Nephron progenitor cell (in vitro differentiated cells): Measurements from ENCODE around the gene ACIN1.

Experiments
- DNase-seq: peaks from one replicate; pipeline ENCODE4 v3.0.0; 2021
- H3K27ac Mint-ChIP-seq: 2 replicates; pipeline ENCODE4 v1.8.0; 2021; ENCODE audit warnings: mild to moderate bottlenecking, moderate library complexity, mixed read lengths
- H3K27me3 Mint-ChIP-seq: 2 replicates; pipeline ENCODE4 v1.8.0; 2021; ENCODE audit warnings: mild to moderate bottlenecking, low read depth, mixed read lengths; ENCODE audit not compliant: poor library complexity
- H3K36me3 Mint-ChIP-seq: 2 replicates; pipeline ENCODE4 v1.8.0; 2021; ENCODE audit warnings: low read depth, mixed read lengths
- H3K4me1 Mint-ChIP-seq: 2 replicates; pipeline ENCODE4 v1.8.0; 2021; ENCODE audit warnings: mixed read lengths
- H3K4me3 Mint-ChIP-seq: 2 replicates; pipeline ENCODE4 v1.8.0; 2021; ENCODE audit warnings: mild to moderate bottlenecking, moderate library complexity, mixed read lengths
- H3K9me3 Mint-ChIP-seq: 2 replicates; pipeline ENCODE4 v1.8.0; 2021; ENCODE audit warnings: mild to moderate bottlenecking, moderate library complexity, mixed read lengths
- TF ChIP-seq, protein P1 (sequence below): fragments of 200-600 bp; sonication (generic); IDR thresholded peaks from 2 replicates; pipeline ENCODE4 v1.5.0; 2021; ENCODE audit warnings: antibody characterized with exemption

The ACIN1 gene

DNA sequence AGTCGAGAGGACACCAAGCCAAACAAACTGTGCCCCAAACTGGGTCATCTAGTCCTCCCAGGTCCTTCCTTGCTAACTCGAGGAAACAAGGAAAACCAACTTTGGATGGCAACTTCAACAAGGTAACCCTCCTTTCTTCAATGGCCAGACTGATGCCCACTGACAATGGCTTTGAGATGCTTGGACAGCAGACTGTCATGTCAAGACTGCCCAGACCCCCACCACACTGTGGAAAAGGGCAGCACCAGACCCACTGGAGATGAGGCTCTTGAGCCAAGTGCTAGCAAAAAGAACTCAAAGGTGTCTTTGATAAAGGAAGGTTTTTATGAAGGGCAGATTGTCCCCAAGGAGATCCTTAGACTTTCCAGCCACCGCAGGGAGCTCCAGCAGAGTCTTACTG, 28.6 kb downstream of the ACIN1 start:
- Mint-ChIP-seq H3K9me3 (no peaks in the 10 kb centered on the region), H3K36me3 (peaks cover 68% of the 10 kb centered on the region)

DNA sequence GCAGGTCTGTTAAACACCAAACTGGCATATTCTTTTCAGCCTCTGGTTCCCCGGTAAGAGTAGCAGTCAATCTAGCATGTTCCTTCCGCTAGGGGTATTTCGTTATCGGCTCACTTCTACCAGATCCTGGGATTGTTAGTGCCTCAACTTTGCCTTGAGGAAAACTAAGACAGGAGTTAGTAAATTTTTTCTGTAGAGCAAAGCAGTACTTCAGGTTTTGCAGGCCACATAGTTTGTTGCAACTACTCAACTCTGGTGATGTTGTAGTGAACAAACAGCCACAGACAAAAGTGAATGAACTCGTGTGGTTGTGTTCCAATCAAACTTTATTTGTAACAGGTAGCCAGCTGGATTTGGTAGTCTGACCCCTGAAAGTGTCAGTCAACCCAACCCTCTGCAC, 31.3 kb downstream of the ACIN1 start:
- TF ChIP-seq, protein P1, sequence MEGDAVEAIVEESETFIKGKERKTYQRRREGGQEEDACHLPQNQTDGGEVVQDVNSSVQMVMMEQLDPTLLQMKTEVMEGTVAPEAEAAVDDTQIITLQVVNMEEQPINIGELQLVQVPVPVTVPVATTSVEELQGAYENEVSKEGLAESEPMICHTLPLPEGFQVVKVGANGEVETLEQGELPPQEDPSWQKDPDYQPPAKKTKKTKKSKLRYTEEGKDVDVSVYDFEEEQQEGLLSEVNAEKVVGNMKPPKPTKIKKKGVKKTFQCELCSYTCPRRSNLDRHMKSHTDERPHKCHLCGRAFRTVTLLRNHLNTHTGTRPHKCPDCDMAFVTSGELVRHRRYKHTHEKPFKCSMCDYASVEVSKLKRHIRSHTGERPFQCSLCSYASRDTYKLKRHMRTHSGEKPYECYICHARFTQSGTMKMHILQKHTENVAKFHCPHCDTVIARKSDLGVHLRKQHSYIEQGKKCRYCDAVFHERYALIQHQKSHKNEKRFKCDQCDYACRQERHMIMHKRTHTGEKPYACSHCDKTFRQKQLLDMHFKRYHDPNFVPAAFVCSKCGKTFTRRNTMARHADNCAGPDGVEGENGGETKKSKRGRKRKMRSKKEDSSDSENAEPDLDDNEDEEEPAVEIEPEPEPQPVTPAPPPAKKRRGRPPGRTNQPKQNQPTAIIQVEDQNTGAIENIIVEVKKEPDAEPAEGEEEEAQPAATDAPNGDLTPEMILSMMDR, result no peak
- peaks cover 80% of the 10 kb centered on the region for H3K36me3 Mint-ChIP-seq
- H3K27ac Mint-ChIP-seq, result peak overlapping the region; percentile 81
- no peaks in the 10 kb centered on the region for H3K9me3 Mint-ChIP-seq
- DNase-seq, result no peak
- no peak overlapping the region for H3K4me3 Mint-ChIP-seq
- no peaks in the 10 kb centered on the region for H3K27me3 Mint-ChIP-seq
- peaks cover 60% of the 10 kb centered on the region for H3K4me1 Mint-ChIP-seq

More for the DNA sequence above, 28.6 kb downstream of the ACIN1 start:
- H3K27ac Mint-ChIP-seq, result peak overlapping the region; percentile 29
- peak overlapping the region; percentile 38 for H3K4me3 Mint-ChIP-seq
- peaks cover 64% of the 10 kb centered on the region for H3K4me1 Mint-ChIP-seq
- no peaks in the 10 kb centered on the region for H3K27me3 Mint-ChIP-seq
- TF ChIP-seq, protein P1, result no peak
- DNase-seq, result no peak

DNA sequence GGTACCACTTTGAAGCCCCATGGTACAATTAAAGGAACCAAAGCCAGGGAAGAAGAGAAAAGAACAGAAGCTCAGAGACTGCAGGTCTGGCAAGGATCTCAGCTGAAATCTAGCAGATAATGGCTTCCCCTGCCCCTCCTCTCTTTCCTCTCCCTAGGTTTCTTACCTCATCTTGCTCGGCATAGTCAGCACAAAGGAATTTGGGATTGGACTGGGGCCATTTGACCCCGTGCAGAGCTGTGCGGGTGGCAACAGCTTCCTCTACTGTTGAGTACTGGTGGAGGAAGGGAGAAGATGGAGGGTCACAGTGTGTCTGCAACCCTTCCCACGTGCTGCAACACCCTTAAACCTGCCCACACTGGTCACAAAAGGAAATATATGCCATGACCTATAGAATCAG, 32.9 kb downstream of the ACIN1 start:
- no peak overlapping the region for H3K4me3 Mint-ChIP-seq
- peaks cover 59% of the 10 kb centered on the region for H3K4me1 Mint-ChIP-seq
- peaks cover 71% of the 10 kb centered on the region for H3K36me3 Mint-ChIP-seq
- no peaks in the 10 kb centered on the region for H3K27me3 Mint-ChIP-seq
- no peaks in the 10 kb centered on the region for H3K9me3 Mint-ChIP-seq
- TF ChIP-seq, protein P1, result no peak
- H3K27ac Mint-ChIP-seq, result peak overlapping the region; percentile 98
- DNase-seq, result no peak

DNA sequence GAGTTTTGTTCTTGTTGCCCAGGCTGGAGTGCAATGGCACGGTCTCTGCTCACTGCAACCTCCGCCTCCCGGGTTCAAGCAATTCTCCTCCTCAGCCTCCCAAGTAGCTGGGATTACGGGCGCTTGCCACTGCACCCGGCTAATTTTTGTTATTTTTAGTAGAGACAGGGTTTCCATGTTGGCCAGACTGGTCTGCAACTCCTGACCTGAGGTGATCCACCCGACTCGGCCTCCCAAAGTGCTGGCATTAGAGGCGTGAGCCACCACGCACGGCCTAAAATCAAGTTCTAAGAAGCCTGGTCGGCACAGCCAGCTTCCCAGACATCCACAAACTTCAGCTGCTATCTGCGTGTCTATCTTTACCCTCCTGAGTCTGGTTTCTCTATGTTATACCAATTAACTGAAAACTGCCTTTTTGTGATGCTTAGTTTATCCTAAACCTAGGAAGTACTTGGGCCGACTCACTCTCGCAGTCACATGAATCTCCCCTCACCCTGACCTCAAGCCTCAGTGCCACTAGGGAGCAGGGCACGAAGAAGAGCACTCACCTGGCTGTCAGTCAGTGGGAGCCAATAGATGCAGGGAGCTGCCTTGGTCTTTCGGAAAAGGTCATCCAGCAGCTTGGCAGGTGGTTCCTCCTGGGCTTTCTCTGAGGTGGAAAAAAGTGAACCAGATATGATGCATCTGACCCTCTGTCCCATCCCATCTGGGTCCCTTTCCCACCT, 34.2 kb downstream of the ACIN1 start:
- H3K27ac Mint-ChIP-seq, result peak overlapping the region; percentile 97
- TF ChIP-seq, protein P1, result no peak
- DNase-seq, result no peak
- H3K4me3 Mint-ChIP-seq, result peak overlapping the region; percentile 52
- no peaks in the 10 kb centered on the region for H3K9me3 Mint-ChIP-seq
- peaks cover 58% of the 10 kb centered on the region for H3K36me3 Mint-ChIP-seq
- no peaks in the 10 kb centered on the region for H3K27me3 Mint-ChIP-seq
- H3K4me1 Mint-ChIP-seq, result peaks cover 55% of the 10 kb centered on the region

DNA sequence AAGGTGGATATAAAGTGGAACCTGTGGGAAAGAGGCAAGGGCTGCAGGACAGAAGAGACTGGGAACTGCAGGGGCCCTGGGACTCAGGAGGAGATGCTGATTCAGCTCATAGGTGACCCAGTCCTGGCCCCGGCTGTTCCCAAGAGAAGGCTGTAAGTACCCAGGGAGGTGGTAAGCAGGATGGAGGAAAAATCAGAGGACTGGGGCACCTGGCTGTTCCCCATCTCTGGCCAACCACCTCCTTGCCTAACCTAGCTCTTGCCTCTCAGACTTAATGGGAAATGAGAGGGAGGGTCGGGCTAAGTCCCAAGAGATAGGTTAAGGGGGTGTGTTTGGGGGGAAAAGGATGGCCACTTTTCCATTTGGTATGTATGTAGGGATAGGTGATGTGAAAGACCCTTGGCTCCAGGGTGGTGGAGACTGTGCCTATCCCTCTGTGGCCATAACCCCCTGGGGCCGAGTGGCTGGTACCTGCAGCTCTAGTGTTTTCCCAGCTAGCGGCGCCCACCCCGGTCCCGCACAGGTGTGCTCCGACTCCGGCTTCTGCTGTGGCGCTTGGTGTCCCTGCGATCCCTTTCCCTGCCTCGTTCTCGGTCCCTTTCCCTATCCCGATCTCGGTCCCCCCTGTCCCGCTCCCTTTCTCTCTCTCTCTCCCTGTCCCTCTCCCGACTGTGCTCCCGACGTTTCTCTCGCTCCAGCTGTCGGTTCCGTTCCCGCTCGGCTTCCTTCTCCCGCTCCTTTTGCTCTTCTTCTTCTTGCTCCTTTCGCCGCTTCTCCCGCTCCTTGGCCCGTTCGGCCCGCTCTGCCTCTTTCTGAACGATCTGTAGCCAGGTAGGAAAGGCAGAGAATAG, 36.1 kb downstream of the ACIN1 start:
- H3K27me3 Mint-ChIP-seq, result no peaks in the 10 kb centered on the region
- H3K9me3 Mint-ChIP-seq, result no peaks in the 10 kb centered on the region
- H3K27ac Mint-ChIP-seq, result peak overlapping the region; percentile 70
- TF ChIP-seq, protein P1, result no peak
- peaks cover 47% of the 10 kb centered on the region for H3K36me3 Mint-ChIP-seq
- DNase-seq, result no peak
- peak overlapping the region; percentile 86 for H3K4me3 Mint-ChIP-seq
- H3K4me1 Mint-ChIP-seq, result peaks cover 64% of the 10 kb centered on the region
